Activated CD8-positive, alpha-beta memory T cell treated with anti-CD3 and anti-CD28 coated beads for 1 hour (primary cell): ENCODE data around the gene ARHGEF7.

ENCODE experiments used
- DNase-seq, 2 donors: peaks; one replicate each; pipeline ENCODE4 v3.0.0-alpha.2; 2020; ENCODE audit warnings: low read depth in 1 of 2; ENCODE audit errors: extremely low read depth in 1 of 2

ARHGEF7 gene

GRCh38 chr13:111317571-111318345 is 202.6 kb downstream of the ARHGEF7 start:
- DNase-seq: no peak

DNA sequence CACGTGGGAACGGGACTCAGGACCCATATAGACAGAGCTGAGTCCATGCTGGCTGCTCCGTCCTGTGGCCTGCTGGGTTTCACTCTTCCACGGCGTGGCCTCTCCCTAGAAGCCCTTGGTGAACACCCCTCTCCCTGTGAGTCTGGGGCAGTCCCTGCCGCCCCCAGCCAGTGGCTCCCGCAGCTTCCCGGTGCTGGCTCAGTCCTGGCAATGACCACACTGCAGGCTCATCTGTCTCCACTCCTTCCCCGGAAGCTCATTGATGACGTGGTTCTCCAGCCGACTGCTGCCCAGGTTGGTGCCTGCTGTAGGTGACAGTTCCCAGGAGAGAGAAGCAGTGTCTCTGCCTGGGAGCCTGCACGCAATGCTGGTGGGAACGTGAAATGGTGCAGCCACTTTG is 203.3 kb downstream of the ARHGEF7 start:
- DNase-seq: no peak

- no peak for DNase-seq
These were observed 204.4 kb downstream of the ARHGEF7 start for GRCh38 chr13:111319521-111319920.

DNA sequence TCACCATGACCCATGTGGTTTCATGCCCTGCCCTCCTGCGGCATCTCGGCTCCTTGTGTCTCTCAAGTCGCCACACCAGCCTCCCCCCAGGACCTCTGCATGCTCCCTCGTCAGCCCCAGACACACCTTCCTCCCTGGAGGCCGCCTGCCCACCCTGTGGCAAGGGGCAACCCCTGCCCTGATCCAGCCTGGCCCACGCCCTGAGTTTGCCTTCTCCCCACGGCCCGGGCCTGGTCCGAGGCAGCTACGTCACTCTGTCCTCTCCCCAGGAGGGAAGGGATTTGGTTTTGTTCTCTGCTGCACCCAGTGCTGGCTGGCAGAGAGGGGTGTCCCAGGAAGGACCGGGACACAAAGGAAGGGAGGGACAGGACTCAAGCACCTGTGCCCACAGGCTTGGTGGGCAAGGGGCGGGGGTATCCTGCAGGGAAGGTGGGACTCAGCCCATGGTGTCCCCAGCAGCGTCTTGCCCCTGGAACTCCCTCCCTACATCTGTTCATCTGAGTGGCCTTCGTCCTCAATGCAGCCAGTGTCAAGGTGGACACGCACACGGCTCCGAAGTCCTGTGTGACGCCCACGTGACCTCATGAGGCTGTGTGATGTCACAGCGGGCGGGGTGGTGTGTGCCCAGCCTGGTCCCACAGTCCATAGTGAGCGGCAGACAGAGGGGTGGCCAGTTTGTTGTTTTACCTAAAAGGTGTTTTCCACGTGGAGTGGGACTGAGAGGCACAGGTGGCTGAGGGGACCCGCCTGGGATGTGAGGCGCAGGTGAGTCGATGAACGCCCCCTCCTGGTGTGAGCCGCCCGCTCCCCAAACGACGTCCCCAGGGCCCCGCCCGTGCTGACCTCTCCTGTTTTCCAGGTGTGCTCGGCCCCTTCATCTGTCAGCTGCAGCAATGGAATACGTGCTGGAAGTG is 205.1 kb downstream of the ARHGEF7 start, which contains the start of gene TEX29:
TEX29 (plus strand) TSS at position 645 of the 914 bp plus-strand sequence; CDS start at position 894, 249 bp downstream.
- DNase-seq: no peak

DNA sequence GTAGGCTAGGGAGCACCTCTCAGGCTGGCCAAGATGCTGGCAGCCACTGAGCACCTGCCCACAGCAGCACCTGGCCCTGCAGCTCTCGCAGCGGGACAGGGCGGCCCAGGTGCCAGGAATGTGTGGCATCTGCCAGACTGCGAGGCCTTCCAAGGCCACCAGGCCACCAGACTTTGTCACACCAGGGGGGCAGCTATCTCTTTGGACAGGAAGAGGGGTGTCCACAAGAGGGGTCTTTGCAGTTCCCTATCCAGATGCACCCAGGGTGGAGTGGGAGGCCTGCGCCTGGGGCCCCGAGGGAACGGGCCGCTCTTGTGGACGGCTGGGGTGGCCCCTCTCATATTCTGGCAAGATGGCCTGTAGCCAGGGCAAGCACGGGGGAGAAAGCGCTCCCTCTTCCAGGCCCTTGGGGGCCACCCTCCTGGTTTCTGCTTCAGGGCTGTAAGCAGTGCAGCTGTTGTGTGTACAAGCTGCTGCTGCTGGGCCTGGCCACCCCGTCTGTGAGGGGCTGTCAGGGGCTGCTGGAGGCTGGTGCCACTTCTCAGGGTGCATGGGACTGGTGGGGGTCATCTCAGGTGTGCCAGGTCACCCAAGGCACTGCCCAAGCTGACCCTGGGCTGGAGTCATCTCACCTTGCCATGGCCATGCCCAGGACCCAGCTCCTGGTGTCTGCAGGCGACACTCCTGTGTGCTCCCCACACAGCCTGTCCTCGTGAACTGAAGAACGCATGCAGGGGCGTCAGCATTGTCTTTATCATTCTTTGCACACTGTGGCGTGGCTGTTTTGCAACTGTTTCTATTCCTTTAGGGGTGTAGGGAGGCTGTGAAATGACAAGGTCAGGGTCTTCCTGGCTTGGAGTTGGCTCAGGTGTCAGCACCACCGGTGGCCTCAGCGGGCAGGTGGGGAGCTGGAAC is 207.1 kb downstream of the ARHGEF7 start:
- no peak for DNase-seq

GRCh38 chr13:111322916-111323331 is 207.8 kb downstream of the ARHGEF7 start:
- no peak for DNase-seq

GRCh38 chr13:111323549-111323948 is 208.4 kb downstream of the ARHGEF7 start:
- no peak for DNase-seq

DNA sequence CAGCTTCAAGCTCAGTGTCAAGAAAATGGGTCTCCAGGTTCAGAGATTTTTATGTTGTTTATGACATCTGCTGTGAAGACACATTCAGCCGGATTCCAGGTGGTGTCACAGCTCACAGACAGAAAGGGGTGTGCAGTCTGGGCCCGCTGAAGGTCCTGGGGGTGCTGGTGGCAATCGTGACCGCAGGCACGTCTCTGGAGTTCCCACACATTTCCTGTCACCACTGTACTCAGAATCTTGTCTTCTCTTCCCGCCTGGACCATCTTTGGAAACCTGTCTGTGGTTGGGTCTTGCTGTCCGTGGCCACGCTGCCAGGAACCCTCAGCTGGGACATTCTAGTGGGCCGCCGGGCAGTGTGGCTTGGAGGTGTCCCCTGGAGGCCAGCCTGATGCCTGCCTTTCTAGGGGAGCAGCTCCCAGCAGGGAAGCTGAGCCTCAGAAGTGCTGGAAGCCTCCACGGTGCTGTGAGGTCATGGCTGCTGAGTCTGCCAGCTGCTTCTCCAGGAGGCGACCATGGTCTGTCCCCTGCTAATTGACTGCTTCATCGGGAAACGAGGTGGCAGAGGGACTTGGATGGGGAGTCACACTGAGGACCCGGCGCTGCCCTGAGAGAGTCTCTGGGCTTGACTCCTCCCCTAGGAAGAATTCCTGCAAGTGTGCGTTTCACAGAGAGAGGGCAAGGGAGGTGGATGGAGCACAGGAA is 209.0 kb downstream of the ARHGEF7 start:
- DNase-seq: no peak

DNA sequence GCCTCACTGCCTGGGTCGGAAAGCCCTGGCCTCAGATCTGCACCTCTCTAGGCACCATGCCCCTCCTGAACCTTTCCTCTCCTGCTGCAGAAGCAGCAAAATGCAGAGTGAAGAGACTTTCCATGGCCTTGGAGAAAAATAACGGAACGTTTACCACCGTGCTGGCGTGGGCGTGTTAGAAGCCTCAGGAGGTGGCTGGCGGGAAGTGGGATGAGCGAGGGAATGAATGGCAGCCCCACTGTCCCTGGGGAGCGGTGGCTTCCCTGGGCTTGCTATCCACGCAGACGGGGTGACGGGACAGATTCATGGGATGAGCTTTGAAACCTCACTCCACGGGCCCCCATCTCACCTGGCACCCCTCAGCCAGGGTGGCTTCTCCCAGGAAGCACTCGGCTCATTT is 209.6 kb downstream of the ARHGEF7 start:
- DNase-seq: no peak

DNA sequence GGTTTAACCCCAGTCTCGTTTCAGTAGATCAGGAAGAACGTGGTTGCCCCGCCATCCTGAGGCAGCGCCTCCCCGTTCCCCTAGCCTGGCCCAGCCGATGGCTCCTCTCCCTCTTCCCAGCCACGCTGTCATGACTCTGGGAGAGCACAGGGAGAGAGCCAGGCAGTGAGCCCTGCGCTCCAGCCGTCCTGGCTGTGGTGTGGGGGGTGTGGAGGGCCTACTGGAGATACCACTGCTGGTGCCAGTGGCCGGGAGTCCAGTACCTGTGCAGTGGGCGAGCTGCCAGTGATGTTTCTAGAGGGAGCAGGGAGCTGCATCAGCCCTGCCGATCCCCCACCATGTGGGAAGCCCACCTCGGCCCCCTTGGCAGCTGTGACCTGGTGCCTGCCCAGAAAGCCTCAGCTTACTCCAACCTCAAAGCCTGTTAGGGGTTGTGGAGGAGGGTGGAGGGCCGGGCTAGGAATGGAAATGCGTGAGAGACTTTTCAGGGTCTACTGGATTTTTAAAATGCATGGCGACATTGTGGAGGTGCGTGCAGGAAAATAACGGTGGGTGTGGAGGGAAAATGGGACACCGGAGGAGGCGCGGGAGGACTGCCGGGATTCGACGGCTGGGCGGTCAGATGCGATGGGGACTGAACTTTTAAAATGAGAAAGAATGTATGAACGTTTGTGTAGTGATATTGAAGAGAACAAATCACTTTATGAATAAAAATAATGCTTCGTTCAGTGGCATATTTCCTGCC is 210.2 kb downstream of the ARHGEF7 start:
- DNase-seq: no peak

GRCh38 chr13:111325941-111326620 is 211.0 kb downstream of the ARHGEF7 start:
- DNase-seq: no peak

- DNase-seq: no peak
These were observed 211.5 kb downstream of the ARHGEF7 start for GRCh38 chr13:111326621-111326965.

DNA sequence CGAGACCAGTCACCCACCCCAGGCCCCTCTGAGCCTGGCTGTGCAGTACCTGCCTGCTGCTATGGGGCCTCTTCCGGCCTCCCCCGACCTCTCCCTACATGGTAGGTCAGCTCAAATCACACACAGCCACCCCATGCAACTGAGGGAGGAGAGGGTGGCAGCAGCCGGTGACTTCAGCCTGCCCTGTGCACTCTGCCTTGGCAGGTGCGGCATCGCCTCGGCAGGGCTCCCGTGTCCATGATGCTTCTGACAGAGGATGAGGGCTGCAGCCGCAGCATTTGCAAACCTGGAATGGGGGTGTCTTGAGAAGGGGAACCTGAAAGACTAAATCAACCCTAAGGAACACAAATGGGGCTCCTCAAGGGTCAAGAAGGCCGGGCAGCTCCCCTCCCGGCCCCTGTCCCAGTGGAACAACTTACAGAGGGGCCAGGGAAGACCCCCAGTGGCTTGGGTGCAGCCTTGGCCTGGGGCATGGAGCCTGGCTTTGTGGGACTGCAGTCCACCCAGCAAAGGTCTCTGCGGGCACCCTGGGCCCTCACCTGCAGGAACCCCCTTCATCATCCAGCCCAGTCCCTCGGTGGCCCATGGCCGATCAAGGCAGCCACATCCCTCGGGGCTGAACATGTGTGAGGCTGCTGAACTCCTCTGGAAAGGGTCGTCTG is 212.0 kb downstream of the ARHGEF7 start:
- DNase-seq: no peak

GRCh38 chr13:111327730-111328573 is 212.8 kb downstream of the ARHGEF7 start:
- DNase-seq: no peak

DNA sequence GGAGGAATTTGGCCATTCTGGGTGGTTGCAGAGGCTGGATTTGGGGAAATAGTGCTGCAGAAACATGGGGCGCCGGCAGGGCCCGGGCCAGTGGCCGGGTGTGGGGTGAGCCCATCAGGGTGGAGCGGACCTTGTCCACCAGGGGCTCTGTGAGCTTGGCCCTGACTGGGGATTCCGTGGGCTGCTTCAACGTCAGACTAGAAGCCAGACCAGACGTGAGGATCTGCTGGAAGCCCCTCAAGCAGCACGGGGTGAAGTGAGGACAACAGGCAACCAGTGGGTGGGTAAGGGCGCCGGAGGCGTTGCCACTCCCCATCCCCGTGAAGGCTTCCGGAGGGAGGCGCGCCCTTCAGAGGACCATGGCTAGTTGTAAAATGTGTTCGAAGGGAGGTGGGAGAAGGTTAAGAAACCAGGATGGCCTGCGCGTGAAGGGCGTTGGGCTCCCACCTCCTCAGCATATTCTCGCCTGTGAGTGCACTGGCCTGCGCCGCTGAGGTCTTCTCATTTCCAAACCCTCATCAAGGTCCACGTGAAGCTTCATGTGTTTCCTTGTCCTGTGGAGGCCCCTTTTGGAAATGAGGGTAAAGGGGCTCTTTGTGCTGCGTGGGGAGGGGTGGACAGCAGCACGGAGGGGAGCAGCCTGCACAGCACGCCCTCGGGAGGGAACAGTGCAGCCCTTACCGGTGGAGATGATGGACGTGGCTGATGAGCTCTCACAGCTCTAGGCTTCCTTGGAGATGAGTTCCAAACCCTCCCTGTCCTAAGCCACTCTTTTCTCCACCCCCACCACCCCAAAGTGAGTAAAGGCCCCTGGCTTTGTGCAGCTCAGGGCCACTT is 213.7 kb downstream of the ARHGEF7 start:
- DNase-seq: no peak

GRCh38 chr13:111329641-111330040 is 214.5 kb downstream of the ARHGEF7 start:
- no peak for DNase-seq
